Activated CD4-positive, alpha-beta T cell treated with anti-CD3 and anti-CD28 coated beads, Interleukin-2, amount 10 ng/mL, durations not matched to agents 24 days and 14 days (primary cell): ENCODE measurements around the gene JSRP1. TPM values are rescaled to one million over a fixed set of nuclear protein-coding genes. Genes with fewer than 3 reads are reported as not detected.

Experiments used
- DNase-seq: peaks from one replicate; pipeline ENCODE4 v3.0.0; 2022
- H3K27ac Mint-ChIP-seq: one replicate; pipeline ENCODE4 v1.8.0; 2022; ENCODE audit warnings: mild to moderate bottlenecking, mixed read lengths
- H3K27me3 Mint-ChIP-seq: one replicate; pipeline ENCODE4 v1.8.0; 2022; ENCODE audit warnings: mixed read lengths
- H3K36me3 Mint-ChIP-seq: one replicate; pipeline ENCODE4 v1.8.0; 2022; ENCODE audit warnings: low read depth, mild to moderate bottlenecking, mixed read lengths
- H3K4me1 Mint-ChIP-seq: one replicate; pipeline ENCODE4 v1.8.0; 2021; ENCODE audit warnings: mixed read lengths
- H3K4me3 Mint-ChIP-seq: one replicate; pipeline ENCODE4 v1.8.0; 2022; ENCODE audit warnings: mild to moderate bottlenecking, moderate library complexity, mixed read lengths
- H3K9me3 Mint-ChIP-seq: one replicate; pipeline ENCODE4 v1.8.0; 2021; ENCODE audit warnings: mixed read lengths
- intact Hi-C: fragments of 100-400 bp; cut with micrococcal nuclease; formaldehyde crosslinking; loops from one replicate; pipeline ENCODE4 v1.15.1; 2023
- total RNA-seq: library from RNA; stranded (reverse); gene quantifications from 2 replicates; pipeline ENCODE4 v1.2.3, GENCODE V29; 2022

The JSRP1 gene
- total RNA-seq, 1 donor from 2014 or later: 0.91 TPM

DNA sequence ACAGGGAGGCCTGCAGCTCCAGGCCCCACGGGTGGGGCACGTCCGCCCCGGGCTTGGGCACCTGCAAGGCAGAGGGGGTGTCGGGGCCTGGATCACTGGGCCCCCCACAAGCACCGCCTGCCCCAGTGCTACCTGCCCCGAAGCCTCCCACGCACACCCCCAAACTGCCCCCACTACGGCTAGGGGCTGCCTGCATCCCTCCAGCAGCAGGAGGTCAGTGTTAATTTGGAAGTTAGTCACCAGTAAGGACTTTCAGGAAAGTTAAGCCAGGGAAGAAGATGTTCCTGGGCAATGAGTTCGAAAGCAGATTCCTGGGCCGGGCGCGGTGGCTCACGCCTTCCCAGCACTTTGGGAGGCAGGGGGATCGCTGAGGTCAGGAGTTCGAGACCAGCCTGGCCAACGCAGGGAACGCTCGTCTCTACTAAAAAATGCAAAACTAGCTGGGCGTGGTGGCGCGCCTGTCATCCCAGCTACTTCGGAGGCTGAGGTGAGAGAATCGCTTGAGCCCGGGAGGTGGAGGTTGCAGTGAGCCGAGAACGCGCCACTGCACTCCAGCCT lies 20.3 kb upstream of the JSRP1 start:
- Mint-ChIP-seq H3K9me3 (no peaks in the 10 kb centered on the region), H3K36me3 (peaks cover 26% of the 10 kb centered on the region), H3K27ac (no peak overlapping the region), H3K4me1 (peaks cover 25% of the 10 kb centered on the region), H3K27me3 (no peaks in the 10 kb centered on the region), H3K4me3 (no peak overlapping the region)
- no peak for DNase-seq
- intact Hi-C loops: loop anchor here (10.0 kb wide), 1 partner anchor 118 kb away; no protein-coding TSS in a partner anchor

DNA sequence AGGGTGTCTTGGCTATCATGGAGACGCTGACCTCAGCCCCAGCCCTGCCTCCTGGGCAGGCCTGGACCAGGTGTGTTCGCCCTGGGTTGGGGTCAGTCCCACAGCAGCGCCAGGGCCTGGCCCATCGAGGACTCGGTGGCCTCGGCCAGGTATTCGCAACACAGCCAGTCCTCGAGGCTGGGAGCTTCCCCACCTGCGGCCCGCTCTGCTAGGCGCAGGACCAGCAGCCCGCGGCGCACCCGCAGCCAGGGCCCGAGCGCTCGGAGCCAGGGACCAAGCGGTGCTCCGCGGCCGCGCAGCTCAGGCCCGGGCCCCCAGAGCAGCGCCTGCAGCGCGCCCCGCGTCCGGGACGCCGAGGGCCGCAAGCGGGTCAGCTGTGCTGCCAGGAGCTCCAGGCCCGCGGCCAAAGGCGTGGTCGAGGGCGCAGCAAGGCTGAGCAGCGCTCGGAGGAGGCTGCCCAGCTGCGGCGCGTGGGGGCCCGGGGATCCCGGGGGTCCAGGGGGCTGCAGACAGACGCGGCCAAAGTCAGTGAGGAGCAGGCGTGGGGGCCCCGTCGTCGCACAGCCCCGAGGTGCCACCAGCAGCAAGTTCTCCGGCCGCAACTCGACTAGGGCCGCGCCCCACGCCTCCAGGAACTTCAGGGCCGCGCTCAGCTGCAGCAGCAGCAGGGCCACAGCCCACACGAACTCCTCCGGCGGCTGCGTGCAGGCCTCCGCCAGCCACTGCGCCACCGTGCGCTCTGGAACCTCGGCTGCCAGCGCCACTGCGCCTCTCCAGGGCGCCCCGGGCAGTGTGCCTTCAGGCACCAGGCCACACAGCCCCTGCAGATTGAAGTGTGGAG lies 19.6 kb upstream of the JSRP1 start:
- Mint-ChIP-seq H3K4me3 (no peak overlapping the region), H3K4me1 (peaks cover 27% of the 10 kb centered on the region), H3K27ac (no peak overlapping the region), H3K9me3 (no peaks in the 10 kb centered on the region), H3K27me3 (no peaks in the 10 kb centered on the region), H3K36me3 (peaks cover 30% of the 10 kb centered on the region)
- intact Hi-C loops: loop anchor here (10.0 kb wide), 1 partner anchor 119 kb away; no protein-coding TSS in a partner anchor
- DNase-seq: no peak

DNA sequence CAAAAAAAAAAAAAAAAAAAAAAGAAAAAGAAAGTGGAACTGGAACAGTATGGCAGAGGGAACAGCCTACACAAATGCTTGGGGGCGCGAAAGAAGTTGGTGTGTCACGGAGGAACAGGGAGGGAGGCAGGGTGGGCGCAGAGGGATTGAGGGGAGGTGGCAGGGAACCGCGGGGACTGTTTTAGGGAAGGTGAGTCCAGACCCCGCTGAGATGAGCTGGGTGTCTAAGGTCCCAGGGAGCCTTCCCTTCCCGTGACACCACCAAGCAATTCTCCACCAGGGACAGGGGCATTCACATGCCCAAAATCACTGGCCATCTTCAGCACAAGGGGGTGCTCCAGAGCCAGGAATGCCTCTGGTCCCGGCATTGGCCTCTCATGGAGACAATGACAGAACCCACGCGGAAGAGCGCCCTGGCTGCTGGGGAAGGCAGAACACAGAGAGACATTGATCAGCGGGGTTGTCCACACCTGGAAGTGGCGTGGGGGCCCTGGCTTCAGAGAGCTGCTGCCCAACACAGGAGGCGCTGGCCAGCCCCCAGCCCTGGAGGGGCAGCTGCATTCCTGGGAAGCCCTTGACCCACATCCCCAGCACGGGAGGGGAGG lies 18.8 kb upstream of the JSRP1 start:
- peaks cover 27% of the 10 kb centered on the region for H3K4me1 Mint-ChIP-seq
- H3K4me3 Mint-ChIP-seq: peak overlapping the region; percentile 37
- intact Hi-C loops: loop anchor here (5.0 to 10.0 kb wide), 2 partner anchors 120 to 337 kb away; no protein-coding TSS in a partner anchor
- H3K36me3 Mint-ChIP-seq: peaks cover 34% of the 10 kb centered on the region
- peak; percentile 87 for DNase-seq
- H3K27ac Mint-ChIP-seq: peak overlapping the region; percentile 20
- H3K27me3 Mint-ChIP-seq: no peaks in the 10 kb centered on the region
- H3K9me3 Mint-ChIP-seq: no peaks in the 10 kb centered on the region

DNA sequence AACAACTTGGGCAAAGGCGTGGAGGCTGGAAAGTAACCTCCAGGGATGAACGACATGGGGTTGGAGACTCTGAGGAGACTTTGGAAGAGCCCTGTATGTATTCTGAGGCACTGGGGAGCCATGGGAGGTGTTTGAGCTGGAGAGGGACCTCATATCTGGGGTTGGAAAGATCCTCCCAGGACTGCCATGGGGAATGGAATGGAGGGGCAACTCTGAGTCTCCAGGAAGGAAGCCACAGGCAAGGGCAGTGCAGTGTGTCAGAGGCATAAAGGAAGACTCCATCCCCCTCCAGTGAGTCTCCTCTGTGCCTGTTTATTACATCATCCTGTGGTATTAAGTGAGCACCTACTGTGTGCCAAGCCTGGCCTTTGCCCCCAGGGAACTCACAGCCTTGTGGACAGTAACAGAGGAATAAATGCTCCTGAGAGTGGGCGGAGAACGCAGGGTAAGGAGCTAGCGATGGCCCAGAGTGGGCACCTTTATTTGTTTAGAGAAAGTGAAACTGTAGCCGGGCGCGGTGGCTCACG lies 18.0 kb upstream of the JSRP1 start:
- intact Hi-C loops: loop anchor here (5.0 to 10.0 kb wide), 2 partner anchors 121 to 338 kb away; no protein-coding TSS in a partner anchor
- Mint-ChIP-seq H3K4me3 (peak overlapping the region; percentile 84), H3K36me3 (peaks cover 41% of the 10 kb centered on the region), H3K27ac (peak overlapping the region; percentile 75), H3K4me1 (peaks cover 27% of the 10 kb centered on the region), H3K27me3 (no peaks in the 10 kb centered on the region), H3K9me3 (no peaks in the 10 kb centered on the region)
- DNase-seq: peak; percentile 67

DNA sequence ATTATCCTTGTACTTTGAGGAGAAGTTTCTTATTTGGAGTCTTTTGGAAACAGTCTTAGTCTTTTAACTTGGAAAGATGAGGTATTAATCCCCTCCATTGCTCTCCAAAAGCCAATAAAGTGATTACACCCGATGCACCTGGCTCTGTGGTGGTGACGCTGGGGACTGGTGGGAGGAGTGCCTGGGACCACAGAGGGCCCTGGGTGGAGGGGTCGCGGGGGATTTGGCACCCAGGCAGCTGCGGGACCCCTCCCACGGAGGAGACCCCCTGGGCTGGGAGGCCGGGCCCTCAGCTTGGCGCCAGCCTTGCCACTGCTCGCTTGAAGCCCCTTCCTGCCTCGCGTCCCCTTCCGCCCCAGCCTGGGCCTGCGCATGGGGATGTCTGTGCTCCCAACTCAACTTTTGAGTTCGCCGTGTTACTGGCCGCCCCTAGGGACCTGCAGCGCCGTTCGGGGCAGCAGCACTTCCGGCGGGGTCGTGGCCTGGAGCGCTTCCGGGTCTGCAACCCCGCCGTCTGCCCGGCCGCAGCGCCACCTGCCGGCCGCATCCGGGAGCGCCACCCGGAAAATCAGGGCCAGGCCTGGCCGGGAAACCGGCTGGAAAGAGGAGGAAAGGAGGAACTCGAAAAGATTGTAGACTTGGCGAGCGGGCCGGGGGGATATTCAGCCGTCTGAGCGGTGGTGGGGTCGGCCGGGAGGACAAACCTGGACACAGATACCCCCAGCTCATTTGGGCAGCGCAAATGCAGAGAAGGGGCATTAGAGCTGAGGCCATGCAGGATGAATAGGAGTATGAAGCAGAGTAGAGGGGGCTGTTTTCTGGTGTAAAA lies 17.4 kb upstream of the JSRP1 start:
- H3K27me3 Mint-ChIP-seq: no peaks in the 10 kb centered on the region
- peak; percentile 95 for DNase-seq
- peaks cover 27% of the 10 kb centered on the region for H3K4me1 Mint-ChIP-seq
- H3K36me3 Mint-ChIP-seq: peaks cover 41% of the 10 kb centered on the region
- H3K27ac Mint-ChIP-seq: peak overlapping the region; percentile 75
- peak overlapping the region; percentile 84 for H3K4me3 Mint-ChIP-seq
- intact Hi-C loops: loop anchor here (1.0 to 10.0 kb wide), 3 partner anchors 37 to 339 kb away; partner anchors contain the start of genes PLEKHJ1 and SF3A2
- no peaks in the 10 kb centered on the region for H3K9me3 Mint-ChIP-seq

DNA sequence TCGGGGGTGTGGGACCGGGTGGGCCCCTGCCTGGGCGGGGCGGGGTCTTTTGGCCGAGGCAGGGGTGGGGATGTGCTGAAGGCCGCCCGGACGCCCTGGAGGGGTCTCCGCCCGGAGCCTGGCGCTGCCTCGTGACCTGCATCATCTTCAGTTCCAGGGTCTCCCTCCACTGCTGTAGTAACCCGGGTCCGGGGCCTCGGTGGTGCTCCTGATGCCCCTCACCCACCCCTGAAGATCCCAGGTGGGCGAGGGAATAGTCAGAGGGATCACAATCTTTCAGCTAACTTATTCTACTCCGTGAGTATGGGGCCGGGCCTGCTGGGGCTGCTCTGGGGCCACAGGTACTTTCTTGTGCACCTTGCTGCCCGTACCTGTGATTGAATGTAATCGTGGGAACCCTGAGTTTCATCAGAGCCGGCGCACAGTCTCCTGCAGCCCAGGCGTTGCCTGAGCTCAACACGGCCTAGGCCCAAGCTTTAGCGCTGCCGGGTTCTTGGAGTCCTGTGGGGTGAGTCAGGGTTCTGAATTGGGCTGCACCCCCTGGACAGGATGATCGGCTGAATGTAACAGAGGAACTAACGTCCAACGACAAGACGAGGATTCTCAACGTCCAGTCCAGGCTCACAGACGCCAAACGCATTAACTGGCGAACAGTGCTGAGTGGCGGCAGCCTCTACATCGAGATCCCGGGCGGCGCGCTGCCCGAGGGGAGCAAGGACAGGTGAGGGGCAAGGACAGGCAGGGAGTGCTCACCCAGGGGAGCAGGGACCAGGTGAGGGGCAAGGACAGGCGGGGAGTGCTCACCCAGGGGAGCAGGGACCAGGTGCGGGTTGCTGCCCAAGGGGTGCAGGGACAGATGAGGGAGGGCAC lies 15.3 kb upstream of the JSRP1 start:
- intact Hi-C loops: loop anchor here (2.0 to 10.0 kb wide), 3 partner anchors 121 to 341 kb away; partner anchors contain the start of gene AP3D1
- Mint-ChIP-seq H3K36me3 (peaks cover 41% of the 10 kb centered on the region), H3K27me3 (no peaks in the 10 kb centered on the region), H3K9me3 (no peaks in the 10 kb centered on the region), H3K4me3 (peak overlapping the region; percentile 93), H3K4me1 (peaks cover 32% of the 10 kb centered on the region), H3K27ac (peak overlapping the region; percentile 84)
- DNase-seq: peak; percentile 75

DNA sequence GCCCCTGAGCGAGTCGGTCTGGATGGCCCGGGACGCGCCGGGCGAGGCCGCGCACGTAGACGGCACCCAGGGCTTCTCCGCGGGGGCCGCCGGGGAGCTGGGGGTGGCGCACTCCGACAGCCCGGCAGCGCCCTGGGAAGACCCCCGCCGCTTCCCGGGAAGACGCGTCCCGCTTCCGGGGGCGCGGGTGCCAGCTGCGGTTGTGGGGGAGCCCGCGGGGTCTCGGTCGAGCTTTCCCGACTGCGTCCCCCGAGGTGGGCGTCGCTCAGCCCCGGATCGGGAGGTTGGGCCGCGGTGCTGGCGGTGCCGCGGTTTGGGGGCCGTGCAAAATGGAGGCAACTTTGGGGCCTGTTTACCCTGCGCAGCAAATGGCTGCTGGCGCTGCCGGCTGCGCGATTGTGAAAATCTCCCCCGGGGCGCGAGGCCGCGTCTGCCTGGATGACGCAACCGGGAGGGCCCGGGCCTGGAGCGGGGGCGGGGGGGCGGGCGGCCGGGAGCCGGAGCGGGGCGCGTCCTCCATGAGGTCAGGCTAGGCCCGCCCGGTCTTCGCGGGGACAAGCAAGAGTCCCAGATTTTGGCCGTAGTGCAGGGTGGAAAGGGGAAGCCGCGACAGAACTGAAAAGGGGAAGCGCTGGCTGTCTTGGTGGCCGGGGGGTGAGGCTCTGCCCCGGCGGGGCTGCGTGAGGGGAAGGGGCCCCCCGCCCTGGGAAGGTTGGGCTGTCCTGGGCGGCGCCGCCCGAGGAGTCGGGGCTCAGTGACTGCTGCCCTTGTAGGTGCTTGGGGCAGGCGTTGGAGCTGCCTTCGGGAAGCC lies 14.4 kb upstream of the JSRP1 start:
- peak overlapping the region; percentile 93 for H3K4me3 Mint-ChIP-seq
- H3K4me1 Mint-ChIP-seq: peaks cover 35% of the 10 kb centered on the region
- H3K27ac Mint-ChIP-seq: peak overlapping the region; percentile 91
- no peaks in the 10 kb centered on the region for H3K9me3 Mint-ChIP-seq
- H3K36me3 Mint-ChIP-seq: peaks cover 41% of the 10 kb centered on the region
- DNase-seq: peak; percentile 91
- intact Hi-C loops: loop anchor here (2.0 to 10.0 kb wide), 3 partner anchors 120 to 342 kb away; partner anchors contain the start of gene AP3D1
- no peaks in the 10 kb centered on the region for H3K27me3 Mint-ChIP-seq

DNA sequence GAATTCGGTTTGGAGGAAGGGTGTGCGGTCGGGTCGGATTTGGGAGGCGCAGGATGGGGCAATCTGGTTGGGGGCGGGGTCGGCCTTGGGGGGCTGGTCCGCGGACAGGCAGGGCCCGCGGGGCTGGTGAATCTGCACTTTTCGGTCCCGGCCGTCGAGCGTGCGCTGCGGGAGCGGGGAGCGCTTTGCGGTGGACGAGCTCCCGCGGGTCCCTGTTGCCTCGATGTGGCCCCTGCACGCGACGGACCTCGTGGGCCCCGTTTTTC lies 13.9 kb upstream of the JSRP1 start:
- Mint-ChIP-seq H3K4me1 (peaks cover 35% of the 10 kb centered on the region), H3K9me3 (no peaks in the 10 kb centered on the region), H3K27me3 (no peaks in the 10 kb centered on the region), H3K4me3 (peak overlapping the region; percentile 93), H3K27ac (peak overlapping the region; percentile 91), H3K36me3 (peaks cover 40% of the 10 kb centered on the region)
- DNase-seq: peak; percentile 83
- intact Hi-C loops: loop anchor here (2.0 to 10.0 kb wide), 3 partner anchors 119 to 342 kb away; partner anchors contain the start of gene AP3D1

DNA sequence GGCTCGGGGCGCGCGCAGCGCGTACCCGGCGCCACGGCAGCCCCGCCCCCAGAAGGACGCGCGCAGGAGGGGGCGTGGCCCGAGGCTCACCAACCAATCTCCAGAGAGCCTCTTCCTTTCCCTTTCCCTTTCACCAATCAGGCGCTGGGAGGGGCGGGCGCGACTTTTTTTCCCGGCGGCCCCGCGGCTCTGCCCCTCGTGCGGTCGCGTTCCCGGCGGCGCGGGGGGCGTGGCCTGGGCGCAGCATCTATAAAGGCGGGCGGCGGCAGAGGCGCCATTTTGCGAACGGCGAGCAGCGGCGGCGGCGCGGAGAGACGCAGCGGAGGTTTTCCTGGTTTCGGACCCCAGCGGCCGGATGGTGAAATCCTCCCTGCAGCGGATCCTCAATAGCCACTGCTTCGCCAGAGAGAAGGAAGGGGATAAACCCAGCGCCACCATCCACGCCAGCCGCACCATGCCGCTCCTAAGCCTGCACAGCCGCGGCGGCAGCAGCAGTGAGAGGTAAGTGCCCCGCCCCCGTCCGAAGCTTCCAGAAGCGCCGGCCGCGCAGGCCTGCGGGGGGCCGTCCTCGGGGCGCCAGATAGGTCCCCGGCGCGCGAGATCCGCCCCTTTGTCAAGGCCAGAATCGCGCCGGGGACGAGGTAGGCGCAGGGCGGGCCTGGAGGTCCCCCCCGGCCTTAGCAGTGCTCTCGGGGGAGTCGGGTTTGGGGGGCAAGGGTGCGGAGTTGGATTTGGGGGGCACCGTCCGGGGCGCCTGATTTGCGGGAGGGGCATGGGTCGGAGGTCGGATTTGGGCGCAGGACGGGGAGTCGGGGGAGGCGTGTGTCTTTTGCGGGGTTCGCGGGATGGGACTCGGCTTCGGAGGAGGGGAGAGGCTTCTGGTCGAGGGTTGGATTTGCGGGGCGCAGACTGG lies 13.3 kb upstream of the JSRP1 start:
- Mint-ChIP-seq H3K27me3 (no peaks in the 10 kb centered on the region), H3K4me3 (peak overlapping the region; percentile 93), H3K9me3 (no peaks in the 10 kb centered on the region), H3K27ac (peak overlapping the region; percentile 91), H3K4me1 (peaks cover 32% of the 10 kb centered on the region), H3K36me3 (peaks cover 38% of the 10 kb centered on the region)
- intact Hi-C loops: loop anchor here (1.0 to 10.0 kb wide), 4 partner anchors 33 to 343 kb away; partner anchors contain the start of genes AP3D1, PLEKHJ1 and SF3A2
- peak; percentile 100 for DNase-seq

DNA sequence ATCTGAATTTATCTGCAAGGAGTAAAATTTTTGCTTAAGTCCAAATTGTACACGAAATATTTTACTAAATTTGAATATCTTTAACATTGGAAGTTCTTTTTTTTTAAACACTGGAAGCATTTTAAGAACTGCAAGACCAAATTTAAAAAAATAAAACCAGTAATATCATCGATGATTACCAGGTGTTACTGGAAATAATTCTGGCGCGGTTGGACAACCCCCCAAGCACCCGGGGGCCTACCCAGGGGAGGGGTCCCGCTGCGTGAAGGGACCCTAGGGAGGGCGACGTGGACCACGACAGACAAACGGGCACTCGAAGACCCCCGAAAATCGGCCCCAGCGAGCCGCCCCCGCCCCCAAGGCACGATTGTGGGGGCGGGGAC lies 12.6 kb upstream of the JSRP1 start:
- DNase-seq: no peak
- H3K4me3 Mint-ChIP-seq: peak overlapping the region; percentile 93
- no peaks in the 10 kb centered on the region for H3K27me3 Mint-ChIP-seq
- intact Hi-C loops: loop anchor here (1.0 kb wide), 1 partner anchor 33 kb away; the partner anchor contains the start of genes PLEKHJ1 and SF3A2
- peaks cover 25% of the 10 kb centered on the region for H3K4me1 Mint-ChIP-seq
- peak overlapping the region; percentile 76 for H3K27ac Mint-ChIP-seq
- no peaks in the 10 kb centered on the region for H3K9me3 Mint-ChIP-seq
- peaks cover 32% of the 10 kb centered on the region for H3K36me3 Mint-ChIP-seq

DNA sequence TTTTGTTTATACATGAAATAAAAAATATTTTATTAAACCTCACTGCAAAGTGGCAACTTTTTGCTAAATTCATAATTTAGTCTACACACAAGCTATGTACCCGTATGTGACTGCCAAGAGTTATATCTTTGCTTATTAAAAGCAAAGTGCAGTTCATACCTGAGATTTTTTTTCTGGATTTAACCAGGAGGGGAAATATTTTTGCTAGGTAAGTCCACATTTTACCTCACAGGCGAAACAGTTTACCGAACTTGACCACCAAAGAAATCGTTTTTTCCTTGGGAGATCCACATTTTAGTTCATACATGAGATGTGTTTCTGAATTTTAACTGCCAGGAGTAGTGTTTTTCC lies 12.2 kb upstream of the JSRP1 start:
- no peaks in the 10 kb centered on the region for H3K9me3 Mint-ChIP-seq
- H3K27ac Mint-ChIP-seq: peak overlapping the region; percentile 16
- DNase-seq: no peak
- intact Hi-C loops: no loop called here
- H3K27me3 Mint-ChIP-seq: no peaks in the 10 kb centered on the region
- peaks cover 28% of the 10 kb centered on the region for H3K36me3 Mint-ChIP-seq
- peak overlapping the region; percentile 93 for H3K4me3 Mint-ChIP-seq
- peaks cover 22% of the 10 kb centered on the region for H3K4me1 Mint-ChIP-seq
